NCI-H1417 treated with DMSO at 0.1 percent for 48 hours (cell line): ENCODE measurements around the gene CXorf58.
A peak's percentile ranks its signal among the peaks of the same experiment; 100 is the strongest.

Experiments
- DNase-seq: peaks from one replicate; lab custom pipeline; 2025; lab: John Stamatoyannopoulos, UW

CXorf58 gene

GRCh38 chrX:23900220-23900797 is 7.5 kb upstream of the CXorf58 start:
- no peak for DNase-seq

GRCh38 chrX:23901060-23901459 is 6.7 kb upstream of the CXorf58 start:
- DNase-seq, result no peak

GRCh38 chrX:23901805-23902204 is 6.0 kb upstream of the CXorf58 start:
- DNase-seq, result peak; percentile 29

- peak; percentile 41 for DNase-seq
Observed at GRCh38 chrX:23902419-23902818, 5.4 kb upstream of the CXorf58 start.

GRCh38 chrX:23904096-23904495 is 3.7 kb upstream of the CXorf58 start:
- no peak for DNase-seq

- DNase-seq, result no peak
Observed at GRCh38 chrX:23907111-23907497, 702 bp upstream of the CXorf58 start.

- no peak for DNase-seq
Observed at GRCh38 chrX:23908219-23909004, 606 bp downstream of the CXorf58 start.

- DNase-seq, result no peak
Observed at GRCh38 chrX:23911126-23911835, 3.5 kb downstream of the CXorf58 start.

- DNase-seq, result no peak
Observed at GRCh38 chrX:23919148-23919547, 11.3 kb downstream of the CXorf58 start.

- no peak for DNase-seq
Observed at GRCh38 chrX:23919706-23920320, 12.0 kb downstream of the CXorf58 start.

- no peak for DNase-seq
Observed at GRCh38 chrX:23926015-23926414, 18.2 kb downstream of the CXorf58 start.

GRCh38 chrX:23930894-23931604 is 23.2 kb downstream of the CXorf58 start:
- DNase-seq, result no peak

GRCh38 chrX:23932046-23932445 is 24.2 kb downstream of the CXorf58 start:
- no peak for DNase-seq

GRCh38 chrX:23935106-23935505 is 27.3 kb downstream of the CXorf58 start:
- DNase-seq, result no peak

- no peak for DNase-seq
Observed at GRCh38 chrX:23936180-23936579, 28.4 kb downstream of the CXorf58 start.

GRCh38 chrX:23937100-23937499 is 29.3 kb downstream of the CXorf58 start:
- no peak for DNase-seq

- no peak for DNase-seq
Observed at GRCh38 chrX:23938690-23939089, 30.9 kb downstream of the CXorf58 start.

- DNase-seq, result no peak
Observed at GRCh38 chrX:23939203-23939602, 31.4 kb downstream of the CXorf58 start.

- DNase-seq, result no peak
Observed at GRCh38 chrX:23944234-23944633, 36.4 kb downstream of the CXorf58 start.

- DNase-seq, result no peak
Observed at GRCh38 chrX:23945206-23945605, 37.4 kb downstream of the CXorf58 start.

GRCh38 chrX:23952391-23952790 is 44.6 kb downstream of the CXorf58 start:
- DNase-seq, result no peak
